Tongue (tissue), 2 donors: ENCODE data around the gene SPSB1. TPM values are rescaled to one million over a fixed set of nuclear protein-coding genes. Genes with fewer than 3 reads are reported as not detected.

Source experiments
- DNase-seq: peaks from one replicate; pipeline ENCODE4 v3.0.0-alpha.2; 2015
- total RNA-seq: library from RNA; depleted of rRNA; stranded (reverse); fragments of >200 nt; gene quantifications from one replicate; pipeline ENCODE4 v1.2.3, GENCODE V29; 2014

SPSB1 gene
- 23.3 TPM for total RNA-seq

DNA sequence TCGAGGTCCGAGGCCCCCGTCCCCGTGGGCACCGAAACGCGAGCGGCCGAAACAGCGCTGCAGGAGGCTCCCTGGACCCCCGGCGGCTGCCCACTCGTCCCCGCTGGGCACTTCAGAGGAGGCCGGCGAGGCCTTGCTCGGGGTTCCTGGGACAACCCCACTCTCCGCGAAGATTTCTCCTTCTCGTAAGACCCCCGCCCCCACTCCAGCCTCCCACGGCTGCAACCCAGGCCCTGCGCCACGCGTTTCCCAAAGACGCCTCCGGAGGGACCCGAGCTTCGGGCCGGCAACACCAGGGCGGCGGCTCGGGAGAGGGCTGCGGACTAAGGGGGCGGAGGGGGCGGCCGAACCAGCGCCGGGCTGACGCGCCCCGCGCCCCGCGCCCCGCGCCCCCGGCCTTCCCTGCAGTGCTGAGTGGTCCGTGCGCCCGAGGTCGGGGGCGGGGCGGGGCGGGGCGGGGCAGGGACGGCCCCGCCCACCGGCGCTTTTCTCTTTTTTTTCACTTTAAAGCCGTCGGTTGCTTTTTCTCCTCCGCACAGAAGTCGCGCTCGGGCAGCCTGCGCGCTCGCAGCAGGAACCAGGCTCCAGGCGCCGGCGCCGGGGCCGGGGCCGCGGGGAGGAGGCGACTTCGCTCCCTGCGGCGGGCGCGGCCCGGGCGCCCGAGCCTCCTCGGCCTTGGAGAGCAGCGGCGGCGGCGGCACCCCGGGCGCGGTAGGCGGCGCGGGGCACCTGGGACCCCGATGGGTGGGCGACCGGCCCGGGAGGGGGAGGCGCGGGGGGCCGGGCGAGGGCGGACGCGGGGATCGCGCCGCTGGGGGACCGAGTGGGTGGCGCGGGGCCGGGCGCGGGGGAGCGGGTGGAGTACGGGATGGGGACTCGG lies at the start of gene SPSB1:
SPSB1 (plus strand) TSS at position 534 of the 880 bp plus-strand sequence. CDS start 62,998 bp downstream, outside the sequence.
- peak; percentile 89 for DNase-seq

DNA sequence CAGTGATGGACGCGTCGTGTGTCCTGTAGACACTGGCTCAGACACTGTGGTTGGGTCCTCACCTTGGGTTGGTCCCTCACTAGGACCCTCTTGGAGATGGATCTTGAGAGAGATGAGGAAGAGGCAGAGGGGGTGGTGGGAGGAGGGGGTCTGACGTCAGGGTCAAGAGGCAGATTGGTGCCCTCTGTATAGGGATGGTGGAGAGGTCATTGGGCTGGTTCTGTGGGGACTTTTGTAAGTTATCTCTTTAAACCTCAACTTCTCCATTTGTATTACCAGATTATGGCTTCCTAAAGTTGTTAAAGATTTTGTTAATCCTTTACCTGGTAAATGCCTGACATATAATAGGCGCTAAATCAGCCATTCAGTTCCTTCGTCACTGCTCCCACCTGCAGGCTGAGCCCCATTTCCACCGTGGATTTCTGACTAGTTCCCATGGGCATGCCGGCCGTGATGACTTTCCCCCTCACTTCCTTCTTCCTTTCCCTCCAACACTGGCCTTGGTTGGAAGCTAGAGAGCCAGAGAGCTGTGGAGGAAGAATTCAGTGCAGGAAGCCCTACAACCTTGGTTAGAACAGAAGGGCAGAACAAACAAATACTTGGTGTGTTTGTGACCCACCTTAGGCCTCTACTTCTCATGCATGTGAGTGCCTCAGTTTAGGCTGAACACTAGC lies 49.5 kb upstream of the SPSB1 start:
- DNase-seq = no peak

DNA sequence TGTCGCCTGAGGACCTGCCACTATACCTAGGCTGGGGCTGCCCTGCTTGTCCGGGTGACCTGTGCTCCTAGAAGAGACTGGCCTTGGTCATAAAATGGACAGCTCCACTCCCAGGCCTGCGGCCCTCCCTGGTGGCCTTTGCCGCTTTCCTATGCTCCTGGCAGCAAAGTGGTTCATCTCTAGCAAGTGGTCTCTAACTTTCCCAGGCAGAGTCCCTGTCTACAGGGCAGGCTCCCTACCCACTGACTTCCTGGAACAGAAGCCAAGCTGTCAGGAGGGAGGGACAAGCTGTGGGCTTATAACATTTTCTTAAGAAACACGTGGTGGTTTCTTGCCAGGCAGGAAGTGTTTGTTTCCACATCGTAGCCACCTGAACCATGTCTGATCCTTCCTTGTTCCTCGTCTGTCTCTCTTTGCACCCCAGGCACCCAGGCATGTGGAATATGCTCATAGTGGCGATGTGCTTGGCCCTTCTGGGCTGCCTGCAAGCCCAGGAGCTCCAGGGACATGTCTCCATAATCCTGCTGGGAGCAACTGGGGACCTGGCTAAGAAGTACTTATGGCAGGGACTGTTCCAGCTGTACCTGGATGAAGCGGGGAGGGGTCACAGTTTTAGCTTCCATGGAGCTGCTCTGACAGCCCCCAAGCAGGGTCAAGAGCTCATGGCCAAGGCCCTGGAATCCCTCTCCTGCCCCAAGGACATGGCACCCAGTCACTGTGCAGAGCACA lies 48.0 kb upstream of the SPSB1 start:
- DNase-seq = no peak

DNA sequence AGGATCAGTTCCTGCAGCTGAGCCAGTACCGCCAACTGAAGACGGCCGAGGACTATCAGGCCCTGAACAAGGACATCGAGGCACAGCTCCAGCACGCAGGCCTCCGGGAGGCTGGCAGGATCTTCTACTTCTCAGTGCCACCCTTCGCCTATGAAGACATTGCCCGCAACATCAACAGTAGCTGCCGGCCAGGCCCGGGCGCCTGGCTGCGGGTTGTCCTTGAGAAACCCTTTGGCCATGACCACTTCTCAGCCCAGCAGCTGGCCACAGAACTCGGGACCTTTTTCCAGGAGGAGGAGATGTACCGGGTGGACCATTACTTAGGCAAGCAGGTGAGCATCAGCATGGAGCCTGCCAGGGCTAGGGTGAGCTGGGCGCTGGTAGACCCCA lies 47.5 kb upstream of the SPSB1 start:
- DNase-seq = no peak

DNA sequence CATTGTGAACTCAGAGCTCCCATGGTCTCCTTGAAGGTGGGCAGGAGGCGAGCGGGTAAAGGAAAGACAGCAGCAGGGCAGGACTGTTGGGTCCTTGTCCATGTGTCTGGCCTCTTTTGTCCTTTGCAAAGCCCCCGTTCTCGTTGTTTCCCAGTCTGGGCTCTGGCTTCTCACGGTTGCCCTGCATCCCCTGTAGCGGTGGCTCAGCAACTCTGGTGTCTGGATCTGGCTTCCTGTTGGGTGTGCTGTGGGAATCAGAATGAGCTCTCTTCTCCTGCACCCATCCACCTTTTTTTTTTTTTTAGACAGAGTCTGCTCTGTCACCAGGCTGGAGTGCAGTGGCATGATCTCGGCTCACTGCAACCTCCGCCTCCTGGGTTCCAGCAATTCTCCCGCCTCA lies 47.0 kb upstream of the SPSB1 start:
- no peak for DNase-seq

DNA sequence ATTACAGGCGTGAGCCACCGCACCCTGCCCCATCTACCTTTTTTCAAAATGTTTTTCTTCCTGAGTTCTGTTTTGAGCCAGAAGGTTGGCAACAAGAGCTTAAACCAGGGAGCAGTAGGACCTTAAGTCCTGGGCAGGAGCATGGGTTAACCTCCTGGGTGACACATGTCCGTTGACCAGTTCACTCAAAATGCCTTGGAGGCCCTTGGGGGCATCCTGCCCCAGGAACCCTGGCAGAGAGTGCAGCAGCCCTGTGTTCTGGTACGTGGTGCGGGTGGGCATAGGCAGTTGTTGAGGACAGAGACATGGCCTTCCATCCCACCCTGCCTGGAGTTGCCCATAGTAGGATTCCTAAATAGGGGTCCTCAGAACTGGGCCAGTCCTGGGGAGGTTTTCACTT lies 46.5 kb upstream of the SPSB1 start:
- DNase-seq = no peak

DNA sequence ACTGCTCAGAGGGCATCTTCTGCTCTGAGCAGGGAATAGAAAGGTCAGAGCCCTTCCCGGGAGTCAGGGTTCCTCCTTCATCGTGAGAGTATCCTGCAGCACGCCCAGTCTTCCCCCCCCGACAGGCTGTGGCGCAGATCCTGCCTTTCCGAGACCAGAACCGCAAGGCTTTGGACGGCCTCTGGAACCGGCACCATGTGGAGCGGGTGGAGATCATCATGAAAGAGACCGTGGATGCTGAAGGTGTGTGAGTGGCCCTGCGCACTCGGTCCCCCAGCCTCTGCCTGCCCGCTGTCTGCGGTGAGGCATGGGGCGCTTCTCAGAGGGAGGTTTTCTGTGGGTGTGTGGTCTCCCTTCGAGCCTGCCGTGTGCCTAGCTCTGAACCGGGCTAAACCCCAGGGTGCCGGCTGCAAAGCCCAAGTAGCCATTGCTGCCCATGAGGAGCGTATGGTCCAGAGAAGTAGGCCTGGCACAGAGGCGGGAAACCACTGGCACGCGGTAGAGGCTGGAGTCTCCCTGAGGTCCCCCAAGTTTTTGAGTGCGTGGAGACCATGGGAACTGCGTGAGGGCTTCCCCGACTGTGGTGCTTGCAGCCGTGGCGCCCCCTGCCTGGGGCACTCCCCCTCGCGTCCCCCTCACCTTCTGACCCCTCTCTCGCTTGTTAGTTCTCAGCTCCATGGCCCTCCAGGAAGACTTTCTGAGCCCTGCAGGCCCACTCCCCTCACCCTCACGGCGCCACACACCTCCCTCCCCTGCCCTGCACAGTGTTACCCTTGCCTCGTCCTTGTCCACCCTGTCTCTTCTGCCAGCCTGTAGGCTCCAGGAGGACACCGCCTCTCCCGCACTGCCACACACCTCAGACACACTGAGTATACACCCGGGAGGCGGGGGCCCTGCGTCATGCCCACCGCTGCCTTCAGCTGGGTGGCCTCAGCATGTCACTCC lies 45.6 kb upstream of the SPSB1 start:
- DNase-seq = no peak

DNA sequence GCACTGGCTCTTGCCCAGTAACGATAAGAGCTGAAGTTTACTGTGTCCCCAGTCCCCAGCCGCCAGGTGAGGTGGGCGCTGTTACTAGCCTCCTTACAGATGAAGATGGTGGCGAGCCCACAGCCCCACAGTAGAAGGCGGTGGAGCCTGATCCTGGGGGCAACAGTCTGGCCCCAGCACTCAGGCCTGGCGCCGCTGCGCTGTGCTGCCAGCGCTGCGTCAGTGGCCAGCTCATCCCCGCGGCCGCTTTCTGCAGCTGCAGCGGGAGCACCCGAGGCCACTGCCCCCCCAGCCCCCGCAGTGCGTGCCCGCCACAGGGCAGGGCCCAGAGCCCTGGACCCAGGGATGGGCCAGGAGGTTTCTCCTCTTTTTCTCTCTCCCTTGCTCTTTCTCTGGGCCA lies 44.8 kb upstream of the SPSB1 start:
- no peak for DNase-seq

DNA sequence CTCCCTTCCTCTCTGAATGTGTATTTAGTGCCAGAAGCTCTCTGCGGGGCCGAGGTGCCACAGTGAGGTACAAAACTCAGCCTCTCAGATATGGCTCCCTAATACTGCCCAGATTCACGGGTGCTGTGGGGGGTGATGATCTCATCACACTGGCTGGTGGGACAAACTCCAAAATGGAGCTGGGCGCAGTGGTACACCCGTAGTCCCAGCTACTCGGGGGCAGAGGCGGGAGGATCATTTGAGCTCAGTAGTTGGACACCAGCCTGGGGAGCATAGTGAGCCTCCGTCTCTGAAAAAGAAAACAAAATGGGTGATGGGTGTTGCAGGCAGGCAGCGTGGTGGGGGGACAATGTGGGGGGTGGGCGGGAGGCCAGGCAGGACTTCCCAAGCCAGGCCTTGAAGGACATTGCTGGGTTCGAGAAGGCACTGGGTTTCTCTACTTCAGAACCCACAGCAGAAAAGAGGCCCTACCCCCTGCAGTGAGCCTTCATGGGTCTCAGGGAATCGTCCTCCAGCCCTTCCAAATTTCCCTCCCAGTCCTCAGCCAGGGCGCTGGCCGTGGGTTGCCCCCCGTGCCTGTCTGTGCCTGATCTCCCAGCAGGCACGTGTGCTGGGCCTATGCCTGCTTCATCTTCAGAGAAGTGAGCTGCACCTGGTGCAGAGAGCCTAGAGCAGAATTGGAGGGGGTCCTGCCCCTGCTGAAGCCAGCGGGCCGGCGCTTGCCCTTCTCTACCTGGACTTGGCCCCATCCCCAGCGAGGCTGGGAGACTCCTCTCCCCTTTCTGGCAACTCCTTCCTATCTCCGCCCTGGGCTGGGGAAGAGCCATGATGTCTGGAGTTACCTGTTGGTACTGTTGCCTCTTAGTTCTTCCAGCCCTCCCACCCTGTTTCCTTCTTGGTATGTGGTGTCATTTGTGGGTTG lies 44.1 kb upstream of the SPSB1 start:
- no peak for DNase-seq

DNA sequence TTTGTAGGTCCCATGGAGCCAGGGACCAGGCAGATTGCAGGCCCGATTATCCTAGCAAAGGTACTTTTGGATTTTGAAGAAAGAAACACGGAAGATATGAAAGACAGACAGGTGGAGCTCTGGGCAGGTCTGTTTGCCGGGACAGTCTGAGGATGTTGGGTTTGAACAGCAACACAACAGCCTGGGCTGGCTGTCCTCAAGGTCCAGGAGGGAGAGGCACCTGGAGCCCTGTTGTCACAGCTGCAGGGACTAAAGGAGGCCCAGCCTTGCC lies 43.5 kb upstream of the SPSB1 start:
- no peak for DNase-seq

DNA sequence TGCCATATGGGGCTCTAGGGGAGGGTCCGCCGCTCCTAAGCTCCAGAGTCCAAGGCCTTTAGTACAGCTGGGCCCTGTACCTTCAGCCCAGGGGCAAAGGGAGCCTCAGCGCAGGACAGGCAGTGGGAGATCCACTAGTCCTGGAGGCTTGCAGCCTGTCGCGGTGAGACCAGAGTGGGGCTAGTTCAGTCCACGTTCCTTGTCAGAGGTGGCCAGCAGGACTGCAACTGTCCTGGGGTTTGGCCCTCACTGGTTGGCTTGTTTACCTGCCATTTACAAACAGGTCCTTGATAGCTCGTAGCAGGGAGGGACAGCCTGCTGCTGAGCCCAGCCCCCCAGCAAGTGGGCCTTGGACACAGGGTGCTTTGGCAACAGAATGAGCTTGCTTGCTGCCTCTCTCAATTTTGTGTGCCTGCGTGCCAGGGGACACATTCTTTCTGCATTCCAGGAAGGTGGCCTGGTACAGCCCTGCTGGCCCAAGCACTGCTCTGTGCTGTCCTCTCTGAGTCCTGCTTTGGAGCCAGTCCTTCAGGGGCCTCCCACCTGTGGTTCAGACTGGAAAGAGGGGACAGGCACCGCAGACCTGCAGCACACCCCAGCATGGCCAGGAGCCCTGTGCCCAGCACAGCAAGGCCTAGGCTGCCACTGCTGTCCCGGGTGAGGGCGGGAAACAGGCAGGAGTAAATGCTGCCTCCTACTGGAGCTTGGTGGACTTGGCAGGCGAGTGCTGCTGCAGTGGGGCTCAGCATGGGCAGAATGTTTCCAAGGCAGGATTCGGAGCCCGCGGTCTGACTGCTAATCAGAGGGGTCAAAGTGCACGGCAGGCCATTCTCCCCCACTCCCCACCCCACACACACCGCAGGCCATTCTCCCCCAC lies 42.9 kb upstream of the SPSB1 start:
- DNase-seq = no peak

DNA sequence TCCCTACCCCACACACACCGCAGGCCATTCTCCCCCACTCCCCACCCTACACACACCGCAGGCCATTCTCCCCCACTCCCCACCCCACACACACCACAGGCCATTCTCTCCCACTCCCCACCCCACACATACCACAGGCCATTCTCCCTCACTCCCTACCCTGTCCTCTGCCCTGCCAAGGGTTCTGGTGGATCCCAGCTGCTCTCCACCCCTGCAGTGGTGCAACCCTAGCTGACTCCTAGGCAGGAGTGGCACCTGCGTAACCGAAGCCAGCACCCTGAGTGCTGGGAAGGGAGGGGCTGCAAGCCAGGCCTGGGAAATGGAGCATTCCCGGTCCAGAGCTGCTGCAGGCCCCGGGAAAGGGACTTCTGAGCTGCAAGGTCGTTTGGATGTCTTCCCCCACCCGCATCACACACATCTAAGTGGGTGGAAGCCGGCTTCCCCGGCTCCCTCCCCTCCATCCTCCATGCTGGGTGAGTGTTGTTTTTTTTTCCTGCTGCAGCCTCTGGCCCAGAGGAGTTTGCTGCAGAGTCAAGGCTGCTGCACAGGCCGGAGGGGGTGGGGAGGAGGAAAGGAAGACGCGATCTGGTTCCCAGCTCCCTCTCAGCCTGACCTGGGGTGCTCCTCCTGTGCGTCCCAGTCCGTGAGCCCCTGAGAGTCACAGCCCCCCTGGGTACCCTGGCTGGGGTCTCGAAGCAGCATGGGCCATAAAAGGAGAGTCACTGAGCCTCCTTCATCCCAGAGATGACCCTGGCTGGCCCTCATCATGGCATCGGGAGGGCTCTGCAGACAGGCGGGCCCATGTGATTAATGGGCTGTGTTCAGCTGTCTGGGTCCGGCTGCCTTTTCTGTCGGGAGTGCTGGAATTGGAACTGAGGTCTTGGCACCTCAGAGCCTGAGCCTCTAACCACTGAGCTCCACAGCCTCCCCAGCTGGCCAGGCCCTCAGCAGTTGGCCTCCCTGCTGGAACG lies 42.0 kb upstream of the SPSB1 start:
- DNase-seq = no peak

DNA sequence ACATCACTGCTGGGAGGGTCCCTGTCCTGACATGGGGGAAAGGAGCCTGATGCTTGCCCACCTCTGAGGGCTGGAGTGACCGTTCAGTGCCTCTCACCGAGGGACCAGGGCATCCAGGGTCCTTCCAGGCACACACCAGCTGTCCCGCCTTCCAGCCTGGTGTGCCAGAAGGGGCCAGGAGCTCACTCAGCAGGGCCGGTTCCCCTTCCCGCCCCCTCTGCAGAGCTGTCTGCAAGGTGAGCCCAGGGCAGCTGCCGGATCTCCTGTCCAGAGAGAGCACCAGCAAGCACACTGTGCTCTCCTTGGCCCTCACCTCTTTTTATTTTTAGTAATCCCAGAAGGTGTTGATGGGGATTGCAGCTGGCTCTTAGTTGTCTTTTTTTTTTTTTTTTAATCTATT lies 41.2 kb upstream of the SPSB1 start:
- DNase-seq = no peak

DNA sequence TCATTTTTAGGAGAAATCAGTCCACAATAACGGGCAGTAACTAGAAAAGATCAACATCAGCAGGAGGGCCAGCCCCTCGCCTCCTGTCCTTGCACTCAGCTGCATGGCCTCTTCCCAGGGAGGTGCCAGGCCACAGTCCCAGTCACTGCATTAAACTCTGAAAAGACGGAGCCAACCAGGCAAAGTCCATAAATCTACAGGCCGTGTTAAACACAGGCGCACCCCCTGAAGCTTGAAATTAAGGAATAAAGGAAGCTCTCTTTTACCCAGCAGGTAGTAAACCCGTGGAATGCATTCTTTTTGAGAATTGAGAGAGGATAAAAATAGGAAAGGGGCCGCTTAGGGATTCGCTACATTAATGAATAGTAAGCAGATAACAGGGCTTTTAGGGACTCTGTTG lies 39.7 kb upstream of the SPSB1 start:
- DNase-seq = no peak

DNA sequence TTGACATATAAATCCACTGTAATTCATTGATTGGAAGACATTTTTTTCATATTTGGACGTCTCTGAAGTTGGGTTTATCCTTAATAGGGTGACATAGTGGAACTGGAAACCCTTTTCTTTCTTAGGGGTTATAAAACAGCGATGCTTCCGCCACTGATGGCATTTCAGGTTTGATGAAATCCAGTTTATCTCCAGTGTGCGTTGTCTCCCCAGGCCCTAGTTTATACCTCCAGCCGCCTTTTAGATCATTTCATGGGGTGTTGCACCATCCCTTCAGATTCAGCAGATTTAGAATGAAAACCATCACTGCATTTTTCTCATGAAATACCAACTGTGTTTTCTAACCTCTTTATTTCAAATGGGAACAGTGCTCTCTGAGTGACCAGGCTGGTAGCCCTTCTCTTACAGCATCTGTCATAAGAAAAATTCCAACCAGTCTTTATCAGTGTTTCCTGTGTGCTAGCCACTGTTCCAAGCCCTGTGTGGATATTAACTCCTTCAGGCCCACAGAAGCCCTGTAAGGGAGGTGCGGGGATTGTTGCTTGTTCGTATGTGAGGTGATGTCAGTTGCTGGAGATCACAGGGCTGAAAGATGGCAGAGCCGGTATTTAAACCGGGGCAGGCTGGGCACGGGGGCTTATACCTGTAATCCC lies 39.1 kb upstream of the SPSB1 start:
- no peak for DNase-seq

DNA sequence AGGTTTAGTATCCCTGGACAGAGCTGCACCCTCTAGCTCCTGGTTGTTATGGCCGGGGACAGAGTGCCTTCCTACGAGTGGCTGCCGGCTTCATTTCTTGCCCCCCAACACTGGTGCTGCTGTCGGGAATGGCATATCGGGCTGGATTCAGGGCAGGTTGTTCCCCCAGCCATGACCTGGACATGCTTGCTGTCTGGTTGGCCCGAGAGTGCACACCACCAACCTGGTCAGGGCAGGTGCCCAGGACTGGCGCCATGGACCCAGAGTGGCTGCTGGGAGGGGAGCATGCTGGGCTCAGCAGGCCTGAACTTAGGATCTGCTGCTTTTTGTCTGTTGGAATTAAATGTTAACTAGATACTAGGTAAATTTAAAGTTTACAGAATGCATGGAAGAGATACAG lies 36.4 kb upstream of the SPSB1 start:
- DNase-seq = no peak

DNA sequence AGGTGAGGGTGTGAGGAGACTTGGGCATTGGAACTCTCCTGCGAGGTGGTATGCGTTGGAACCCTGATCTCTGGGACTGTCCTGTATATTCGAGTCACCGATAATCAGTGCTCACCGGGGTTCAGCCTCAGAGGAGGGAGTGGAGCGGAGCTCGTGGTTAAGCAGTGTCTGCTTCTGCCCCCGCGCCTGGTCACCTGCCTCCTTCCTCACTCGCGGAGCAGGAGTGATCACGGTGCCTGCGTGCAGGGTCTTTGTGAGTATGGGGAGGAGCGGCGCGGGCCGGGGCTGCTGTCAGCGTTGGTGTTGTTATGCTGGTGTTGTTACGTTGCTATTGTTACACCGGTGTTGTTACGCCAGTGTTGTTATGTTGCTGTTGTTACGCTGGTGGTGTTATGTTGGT lies 34.8 kb upstream of the SPSB1 start:
- DNase-seq = no peak

DNA sequence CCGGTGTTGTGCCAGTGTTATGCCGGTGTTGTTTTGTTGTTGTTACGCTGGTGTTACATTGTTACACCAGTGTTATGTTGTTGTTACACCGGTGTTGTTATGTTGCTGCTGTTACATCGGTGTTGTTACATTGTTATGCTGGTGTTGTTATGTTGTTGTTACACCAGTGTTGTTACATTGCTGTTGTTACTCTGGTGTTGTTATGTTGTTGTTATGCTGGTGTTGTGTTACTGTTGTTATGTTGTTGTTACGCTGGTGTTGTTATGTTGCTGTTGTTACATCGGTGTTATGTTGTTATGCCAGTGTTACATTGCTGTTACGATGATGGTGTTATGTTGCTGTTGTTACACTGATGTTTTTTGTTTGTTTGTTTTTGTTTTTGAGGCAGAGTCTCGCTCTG lies 34.1 kb upstream of the SPSB1 start:
- DNase-seq = no peak
